K562 (cell line): Measurements from ENCODE around the gene FBXW7. TPM values are rescaled to one million over a fixed set of nuclear protein-coding genes. Genes with fewer than 3 reads are reported as not detected.

Source experiments
- ATAC-seq: fragments of 200-7000 bp; cut with Tn5 transposase; 3 replicates; pipeline ENCODE4 v1.9.1; 2020; ENCODE audit warnings: moderate library complexity
- BruUV-seq: library from RNA; stranded (reverse); fragments of 400-500 nt; replicated peaks from 2 replicates; lab custom pipeline; 2021; lab: Mats Ljungman, UMichigan
- CTCF ChIA-PET: fragments of 300-600 bp; formaldehyde crosslinking; extraction: SDS; loops from one replicate; lab custom pipeline; 2021; ENCODE audit warnings: low intra/inter-chr PET ratio; lab: Yijun Ruan, JAX
- POLR2A ChIA-PET: fragments of 300-600, 350-650 bp; sonication (Branson Sonifier 250); formaldehyde crosslinking; extraction: SDS; loops from one replicate; lab custom pipeline; 2021; ENCODE audit warnings: antibody characterized with exemption, inconsistent platforms; lab: Yijun Ruan, JAX
- DNase-seq, 4 experiments: peaks; one replicate each; pipeline versions ENCODE4 v3.0.0 to v3.0.0-alpha.2; 2011 to 2018; ENCODE audit warnings: low spot score in 3 of 4, mixed read lengths in 3 of 4; ENCODE audit errors: extremely low read depth in 1 of 4
- FAIRE-seq: peaks from 2 replicates; lab custom pipeline; 2011; peaks lifted over from hg19 to GRCh38; lab: Jason Lieb, UNC
- H2AFZ ChIP-seq: 2 replicates; pipeline ENCODE4 v1.6.0; 2011; ENCODE audit warnings: low read depth, low read length, control low read depth, inconsistent platforms
- H3K27ac ChIP-seq: fragments of 200-600 bp; 3 replicates; pipeline ENCODE4 v1.8.0; 2011; ENCODE audit warnings: low read depth, mild to moderate bottlenecking, control low read depth, inconsistent platforms, low read length, moderate library complexity, mixed read lengths; ENCODE audit errors: extremely low read depth
- H3K27me3 ChIP-seq, 2 experiments: fragments of 300-600 bp in 1 of 2; 2 replicates in 1 of 2; 3 replicates in 1 of 2; pipeline versions ENCODE4 v1.6.0 to v1.8.0; 2011; ENCODE audit warnings: inconsistent platforms in 2 of 2, low read length in 2 of 2, mild to moderate bottlenecking in 1 of 2, mixed read lengths in 1 of 2, moderate library complexity in 1 of 2; ENCODE audit not compliant: control insufficient read depth in 2 of 2, insufficient read depth in 2 of 2
- H3K36me3 ChIP-seq: fragments of 300-600 bp; 3 replicates; pipeline ENCODE4 v1.8.0; 2011; ENCODE audit warnings: mild to moderate bottlenecking, low read length, inconsistent platforms; ENCODE audit not compliant: control insufficient read depth, insufficient read depth
- H3K4me1 ChIP-seq, 2 experiments: fragments of 200-600 bp in 1 of 2; replicated peaks in 1 of 2; 2 replicates in 1 of 2; 3 replicates in 1 of 2; pipeline versions ENCODE4 v1.5.1 to v1.8.0; 2011; ENCODE audit warnings: inconsistent platforms in 2 of 2, low read length in 2 of 2, mild to moderate bottlenecking in 1 of 2, mixed read lengths in 1 of 2, moderate library complexity in 1 of 2; ENCODE audit not compliant: control insufficient read depth in 2 of 2, insufficient read depth in 2 of 2
- H3K4me2 ChIP-seq: 2 replicates; pipeline ENCODE4 v1.6.1; 2011; ENCODE audit warnings: low read length, control low read depth, inconsistent platforms, mixed read lengths; ENCODE audit not compliant: insufficient read depth
- H3K4me3 ChIP-seq: fragments of 200-600 bp; sonication (generic), shearing (Covaris generic); 2 replicates; pipeline ENCODE4 v1.5.1; 2016; ENCODE audit warnings: control low read depth, inconsistent platforms
- H3K79me2 ChIP-seq: fragments of 200-600 bp; 3 replicates; pipeline ENCODE4 v1.8.0; 2011; ENCODE audit warnings: low read length, inconsistent platforms; ENCODE audit not compliant: control insufficient read depth, insufficient read depth
- H3K9ac ChIP-seq, 2 experiments: 2 replicates each; pipeline versions ENCODE4 v1.6.0 to v1.6.1; 2011; ENCODE audit warnings: low read depth in 2 of 2, low read length in 2 of 2, control low read depth in 1 of 2, inconsistent platforms in 1 of 2, mild to moderate bottlenecking in 1 of 2, mixed read lengths in 1 of 2; ENCODE audit not compliant: insufficient read depth in 1 of 2
- H3K9me1 ChIP-seq: one replicate; pipeline ENCODE4 v1.6.0; 2011; ENCODE audit warnings: inconsistent platforms, mild to moderate bottlenecking, low read length, moderate library complexity; ENCODE audit not compliant: control insufficient read depth, insufficient read depth
- H3K9me3 ChIP-seq: replicated peaks from 2 replicates; pipeline ENCODE4 v1.5.1; 2011; ENCODE audit warnings: low read depth, low read length, inconsistent platforms; ENCODE audit not compliant: control insufficient read depth, insufficient read depth
- H4K20me1 ChIP-seq: replicated peaks from 2 replicates; pipeline ENCODE4 v1.6.1; 2011; ENCODE audit warnings: low read length, inconsistent platforms, mixed read lengths; ENCODE audit not compliant: control insufficient read depth, insufficient read depth
- CBX3 ChIP-seq, 2 experiments: IDR thresholded peaks; 1 replicate in 1 of 2; 2 replicates in 1 of 2; pipeline ENCODE4 v1.6.1; 2012; ENCODE audit warnings: inconsistent platforms in 2 of 2, low read length in 2 of 2, borderline replicate concordance in 1 of 2, control low read depth in 1 of 2
- FOXJ2 ChIP-seq: fragments of 200-800 bp; sonication (Bioruptor generic); IDR thresholded peaks from 2 replicates; pipeline ENCODE4 v1.6.1; 2016; ENCODE audit warnings: missing genetic modification characterization, missing compliant biosample characterization
- GATAD2B ChIP-seq: fragments of 450-650 bp; IDR thresholded peaks from 2 replicates; pipeline ENCODE4 v1.6.1; 2017; ENCODE audit warnings: mild to moderate bottlenecking, borderline replicate concordance
- HDAC8 ChIP-seq: fragments of 450-650 bp; IDR thresholded peaks from 2 replicates; pipeline ENCODE4 v1.6.1; 2016; ENCODE audit warnings: mild to moderate bottlenecking, missing genetic modification characterization, moderate library complexity, missing compliant biosample characterization
- KLF16 ChIP-seq: IDR thresholded peaks from 2 replicates; pipeline ENCODE4 v1.6.1; 2016; ENCODE audit warnings: antibody characterized with exemption
- MIER1 ChIP-seq: fragments of 450-650 bp; IDR thresholded peaks from 2 replicates; pipeline ENCODE4 v1.6.1; 2016; ENCODE audit warnings: antibody characterized with exemption, mild to moderate bottlenecking, low read depth
- NFE2 ChIP-seq: IDR thresholded peaks from 2 replicates; pipeline ENCODE4 v1.6.1; 2014; ENCODE audit warnings: antibody characterized with exemption, low read depth
- RHOXF2B ChIP-seq: fragments of 250-450 bp; sonication (Bioruptor Pico); conservative IDR thresholded peaks from 2 replicates; pipeline ENCODE4 v1.5.1; 2021
- SNAPC5 ChIP-seq: fragments of 250-450 bp; sonication (Bioruptor Pico); IDR thresholded peaks from 2 replicates; pipeline ENCODE4 v1.8.0; 2021; ENCODE audit warnings: moderate library complexity, mild to moderate bottlenecking, inconsistent platforms
- XRCC3 ChIP-seq: fragments of 450-650 bp; IDR thresholded peaks from 2 replicates; pipeline ENCODE4 v1.6.1; 2017; ENCODE audit warnings: mild to moderate bottlenecking, moderate library complexity
- ZNF3 ChIP-seq: fragments of 250-450 bp; sonication (Bioruptor Pico); IDR thresholded peaks from 2 replicates; pipeline ENCODE4 v1.5.0; 2021; ENCODE audit warnings: mild to moderate bottlenecking, moderate library complexity
- ZNF696 ChIP-seq: fragments of 250-450 bp; sonication (Bioruptor Pico); conservative IDR thresholded peaks from 2 replicates; pipeline ENCODE4 v1.4.0; 2020; ENCODE audit warnings: mild to moderate bottlenecking, moderate library complexity
- WGBS: fragments of 100-300 bp; shearing (Covaris generic); methylation state at CpG from one replicate; pipeline ENCODE4 v1.1.6; 2016; ENCODE audit warnings: low coverage, mixed read lengths; ENCODE audit not compliant: insufficient coverage; ENCODE audit errors: missing lambda C conversion rate; 5-methylcytosine and 5-hydroxymethylcytosine counted together
- in situ Hi-C: fragments of 300-500 bp; cut with MboI; formaldehyde crosslinking; loops from 4 replicates; pipeline ENCODE4 v1.15.0; 2018; ENCODE audit warnings: inconsistent platforms, mixed read lengths
- intact Hi-C: fragments of 100-400 bp; cut with micrococcal nuclease; formaldehyde crosslinking; loops from 2 replicates; pipeline ENCODE4 v1.14.2; 2022
- polyA plus RNA-seq, 8 experiments: library from polyadenylated mRNA; depleted of rRNA in 4 of 8; stranded (reverse) in 5 of 8; unstranded in 3 of 8; fragments of >200 nt; fragmentation: Nextera tagmentation in 2 of 8; fragmentation: Illumina TruSeq in 1 of 8; extraction: Ambion mirVana in 2 of 8; extraction: Trizol in 1 of 8; gene quantifications; 2 replicates each; pipeline versions ENCODE4 v1.2.1 to v1.2.3, GENCODE V29; 2011 to 2014; ENCODE audit warnings: inconsistent platforms in 1 of 8, missing spikeins in 1 of 8
- total RNA-seq, 7 experiments: library from RNA; depleted of rRNA in 6 of 7; stranded (reverse); fragments of >200 nt in 6 of 7; fragmentation: Illumina TruSeq in 2 of 7; extraction: Trizol in 2 of 7; gene quantifications; 2 replicates each; pipeline versions ENCODE4 v1.2.1 to v1.2.3, GENCODE V29; 2011 to 2021; ENCODE audit warnings: low replicate concordance in 1 of 7

FBXW7 gene
- total and polyA plus RNA-seq, 9 of the 15 experiments (the other 6 are each of a cell fraction or from before 2014, with no cell fraction given) = 6.8 to 44.2 (median 16.4) TPM

GRCh38 chr4:152296386-152296785 lies 239.5 kb downstream of the FBXW7 start:
- Histone ChIP-seq H3K4me1 (no peaks in the 10 kb centered on the region), H3K79me2 (no peaks in the 10 kb centered on the region), H3K4me3 (no peak overlapping the region), H4K20me1 (no peaks in the 10 kb centered on the region), H3K9me1 (no peaks in the 10 kb centered on the region), H2AFZ (no peak overlapping the region), H3K9ac (no peak overlapping the region), H3K4me2 (no peak overlapping the region), H3K9me3 (no peaks in the 10 kb centered on the region), H3K27me3 (peaks cover 2 to 24% of the 10 kb centered on the region in 2 experiments; a peak in 3 of 5 replicates), H3K27ac (no peak overlapping the region), H3K36me3 (no peaks in the 10 kb centered on the region)
- CTCF ChIA-PET = no interaction called here
- ATAC-seq = no peak
- no peak for FAIRE-seq
- no peak for DNase-seq
- TF ChIP-seq CBX3 (IDR thresholded peaks at IDR 0.05; ENCODE audit: borderline replicate concordance in 1 of 2, low read length in 2 of 2) (no peak), RHOXF2B (CRISPR knock-in tag) (no peak), HDAC8 (no peak)
- POLR2A ChIA-PET = no interaction called here
- intact Hi-C loops (no loop called here), in situ Hi-C loops (no loop called here)
- BruUV-seq = no TSS peak

DNA sequence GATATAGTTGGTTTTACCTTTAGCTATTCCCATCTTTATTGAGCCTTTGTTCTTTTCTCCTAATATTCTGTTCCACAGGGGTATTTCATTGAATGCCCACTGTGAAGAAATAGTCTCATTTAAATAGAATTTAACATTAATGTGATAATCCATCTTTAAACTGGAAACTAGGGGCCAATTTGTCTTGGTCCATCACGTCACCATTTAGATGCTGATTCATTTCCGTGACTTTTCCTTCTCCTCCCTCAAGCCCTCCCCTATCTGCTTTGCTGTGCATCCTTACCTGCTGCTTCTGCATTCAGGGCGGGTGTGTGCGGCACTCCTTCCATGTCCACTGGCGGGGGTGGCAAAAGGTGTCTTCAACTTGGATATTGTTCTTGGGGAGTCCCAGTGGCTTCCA lies 241.1 kb downstream of the FBXW7 start:
- FAIRE-seq (no peak), ATAC-seq (no peak), DNase-seq (no peak)
- peaks cover 2 to 24% of the 10 kb centered on the region in 2 experiments; a peak in 3 of 5 replicates for H3K27me3 ChIP-seq
- no peaks in the 10 kb centered on the region for H3K4me1 ChIP-seq
- H2AFZ ChIP-seq = no peak overlapping the region
- ChIA-PET CTCF (no interaction called here), POLR2A (no interaction called here)
- H3K9me1 ChIP-seq = no peaks in the 10 kb centered on the region
- H3K4me2 ChIP-seq = no peak overlapping the region
- H3K9ac ChIP-seq = no peak overlapping the region
- H3K36me3 ChIP-seq = no peaks in the 10 kb centered on the region
- BruUV-seq = no TSS peak
- H3K79me2 ChIP-seq = no peaks in the 10 kb centered on the region
- 0% methylated on average over 5 of the region's 5 CpGs for WGBS
- no peak overlapping the region for H3K4me3 ChIP-seq
- in situ Hi-C loops (no loop called here), intact Hi-C loops (no loop called here)
- TF ChIP-seq FOXJ2 (tag) = no peak
- TF ChIP-seq MIER1 = no peak
- peak; percentile 53; the same call in 1 of the 2 replicates for TF ChIP-seq NFE2
- no peak for TF ChIP-seq ZNF696
- no peak for TF ChIP-seq ZNF3 (CRISPR knock-in tag)
- no peak for TF ChIP-seq GATAD2B
- no peak for TF ChIP-seq SNAPC5
- TF ChIP-seq KLF16 = no peak
- no peak for TF ChIP-seq XRCC3
- no peaks in the 10 kb centered on the region for H4K20me1 ChIP-seq
- H3K9me3 ChIP-seq = no peaks in the 10 kb centered on the region
- H3K27ac ChIP-seq = no peak overlapping the region
